SK-N-SH (cell line): ENCODE results near the gene INPP5A. TPM values are rescaled to one million over a fixed set of nuclear protein-coding genes. Genes with fewer than 3 reads are reported as not detected.

Source experiments
- CTCF ChIA-PET: fragments of 300-600, 350-600 bp; formaldehyde crosslinking; extraction: SDS; loops from one replicate; lab custom pipeline; 2021; lab: Yijun Ruan, JAX
- POLR2A ChIA-PET: fragments of 350-600 bp; sonication (Branson Sonifier 250); formaldehyde crosslinking; extraction: SDS; loops from one replicate; lab custom pipeline; 2020; ENCODE audit warnings: antibody characterized with exemption, inconsistent platforms; lab: Yijun Ruan, JAX
- DNase-seq: peaks from one replicate; pipeline ENCODE4 v3.0.0; 2012
- H2AFZ ChIP-seq: fragments of 200-600 bp; sonication (generic); 2 replicates; pipeline ENCODE4 v1.8.1; 2016; ENCODE audit warnings: antibody characterized with exemption, mild to moderate bottlenecking, low read depth
- H3F3A ChIP-seq: fragments of 200-600 bp; sonication (generic); replicated peaks from 2 replicates; pipeline ENCODE3; 2016; ENCODE audit warnings: antibody characterized with exemption, mild to moderate bottlenecking; ENCODE audit not compliant: insufficient read depth
- H3K27ac ChIP-seq, 2 experiments: fragments of 200-500 bp in 1 of 2; fragments of 200-600 bp in 1 of 2; sonication (Bioruptor generic) in 1 of 2; sonication (generic), shearing (Covaris generic) in 1 of 2; 2 replicates each; pipeline versions ENCODE4 v1.5.1 to v1.6.1; 2014 to 2016; ENCODE audit warnings: low read depth in 2 of 2, inconsistent platforms in 1 of 2, low read length in 1 of 2, mild to moderate bottlenecking in 1 of 2, mixed read lengths in 1 of 2
- H3K27me3 ChIP-seq: fragments of 200-600 bp; sonication (generic), shearing (Covaris generic); 2 replicates; pipeline ENCODE4 v1.6.1; 2016; ENCODE audit warnings: mixed run types; ENCODE audit not compliant: insufficient read depth
- H3K36me3 ChIP-seq, 2 experiments: fragments of 200-500 bp in 1 of 2; fragments of 200-600 bp in 1 of 2; sonication (Bioruptor generic) in 1 of 2; sonication (generic) in 1 of 2; replicated peaks in 1 of 2; 2 replicates each; pipeline versions ENCODE3 to v1.5.1; 2014 to 2016; ENCODE audit warnings: low read length in 1 of 2, mild to moderate bottlenecking in 1 of 2; ENCODE audit not compliant: insufficient read depth in 2 of 2, control insufficient read depth in 1 of 2
- H3K4me1 ChIP-seq, 2 experiments: fragments of 200-500 bp in 1 of 2; fragments of 200-600 bp in 1 of 2; sonication (Bioruptor generic) in 1 of 2; sonication (generic), shearing (Covaris generic) in 1 of 2; 2 replicates each; pipeline versions ENCODE4 v1.5.1 to v1.6.1; 2014 to 2016; ENCODE audit warnings: low read depth in 1 of 2, low read length in 1 of 2, mixed run types in 1 of 2; ENCODE audit not compliant: insufficient read depth in 2 of 2, control insufficient read depth in 1 of 2
- H3K4me2 ChIP-seq: fragments of 200-600 bp; sonication (generic), shearing (Covaris generic); 2 replicates; pipeline ENCODE4 v1.6.1; 2017; ENCODE audit warnings: mixed run types
- H3K4me3 ChIP-seq, 2 experiments: fragments of 200-500 bp in 1 of 2; fragments of 200-600 bp in 1 of 2; sonication (Bioruptor generic) in 1 of 2; sonication (generic), shearing (Covaris generic) in 1 of 2; 2 replicates each; pipeline versions ENCODE4 v1.5.1 to v1.8.1; 2014 to 2016; ENCODE audit warnings: low read depth in 2 of 2, inconsistent platforms in 1 of 2, low read length in 1 of 2, mild to moderate bottlenecking in 1 of 2, mixed read lengths in 1 of 2, moderate library complexity in 1 of 2
- H3K79me2 ChIP-seq: fragments of 200-600 bp; sonication (generic); 2 replicates; pipeline ENCODE4 v1.8.1; 2017; ENCODE audit warnings: mild to moderate bottlenecking; ENCODE audit not compliant: insufficient read depth
- H3K9ac ChIP-seq: fragments of 200-600 bp; sonication (generic); 2 replicates; pipeline ENCODE4 v1.6.1; 2017; ENCODE audit warnings: mixed run types
- H3K9me2 ChIP-seq: fragments of 200-600 bp; sonication (generic); 2 replicates; pipeline ENCODE4 v1.6.1; 2017; ENCODE audit warnings: mixed run types
- H3K9me3 ChIP-seq: fragments of 200-600 bp; sonication (generic); 2 replicates; pipeline ENCODE4 v1.6.1; 2017; ENCODE audit warnings: mixed run types, mild to moderate bottlenecking, moderate library complexity
- H4K20me1 ChIP-seq: fragments of 200-600 bp; sonication (generic); 2 replicates; pipeline ENCODE4 v1.6.1; 2017; ENCODE audit warnings: mild to moderate bottlenecking, mixed run types; ENCODE audit not compliant: insufficient read depth
- CHD2 ChIP-seq: fragments of 150-350 bp; IDR thresholded peaks from 2 replicates; pipeline ENCODE4 v1.6.1; 2018; ENCODE audit warnings: low read length; ENCODE audit not compliant: partially characterized antibody
- CTCF ChIP-seq: fragments of 200-600 bp; sonication (generic); IDR thresholded peaks from 2 replicates; pipeline ENCODE4 v1.6.1; 2017; ENCODE audit warnings: antibody characterized with exemption, mild to moderate bottlenecking, moderate library complexity
- FOXJ3 ChIP-seq: sonication (generic); formaldehyde crosslinking; IDR thresholded peaks from 2 replicates; pipeline ENCODE4 v1.5.1; 2020; ENCODE audit warnings: mild to moderate bottlenecking, missing genetic modification reagents
- JUND ChIP-seq: IDR thresholded peaks from 2 replicates; pipeline ENCODE4 v1.4.0; 2012
- MAX ChIP-seq: IDR thresholded peaks from 2 replicates; pipeline ENCODE4 v1.4.0; 2012; ENCODE audit warnings: low read depth
- MXI1 ChIP-seq: IDR thresholded peaks from 2 replicates; pipeline ENCODE4 v1.6.1; 2012; ENCODE audit warnings: mild to moderate bottlenecking, low read depth, low read length, improper control_type of control experiment
- NFIC ChIP-seq: IDR thresholded peaks from 2 replicates; pipeline ENCODE4 v1.4.0; 2012; ENCODE audit warnings: borderline replicate concordance
- RFX5 ChIP-seq: IDR thresholded peaks from 2 replicates; pipeline ENCODE4 v1.6.1; 2012; ENCODE audit warnings: mild to moderate bottlenecking, improper control_type of control experiment, low read length
- RXRA ChIP-seq: IDR thresholded peaks from 2 replicates; pipeline ENCODE4 v1.4.0; 2012; ENCODE audit warnings: low read depth, mild to moderate bottlenecking, borderline replicate concordance
- SIN3A ChIP-seq: IDR thresholded peaks from 2 replicates; pipeline ENCODE4 v1.6.1; 2012; ENCODE audit warnings: low read depth, mild to moderate bottlenecking, low read length, moderate library complexity, borderline replicate concordance
- TEAD4 ChIP-seq: IDR thresholded peaks from 2 replicates; pipeline ENCODE4 v1.4.0; 2012; ENCODE audit warnings: mild to moderate bottlenecking, borderline replicate concordance; ENCODE audit not compliant: insufficient read depth
- USF2 ChIP-seq: fragments of 150-350 bp; IDR thresholded peaks from 2 replicates; pipeline ENCODE4 v1.6.1; 2017; ENCODE audit warnings: antibody characterized with exemption, low read length, low read depth, borderline replicate concordance
- WGBS: methylation state at CpG from one replicate; pipeline ENCODE4 v1.1.6; 2017; ENCODE audit warnings: low lambda C conversion rate; 5-methylcytosine and 5-hydroxymethylcytosine counted together
- polyA plus RNA-seq, 3 experiments: library from polyadenylated mRNA; depleted of rRNA; stranded (reverse); fragments of >200 nt; gene quantifications; 2 replicates each; pipeline ENCODE4 v1.2.3, GENCODE V29; 2012

INPP5A gene
- polyA plus RNA-seq, 1 of the 3 experiments (the other 2 are of a cell fraction) = 12.0 TPM

GRCh38 chr10:132712743-132713142, 175.2 kb downstream of the INPP5A start (continued):
- TF ChIP-seq FOXJ3 (CRISPR knock-in tag) = no peak
- no peak for TF ChIP-seq USF2
- no peak for TF ChIP-seq MXI1

- H3K27me3 ChIP-seq = no peaks in the 10 kb centered on the region
- H3K4me3 ChIP-seq = no peak overlapping the region
- no peak overlapping the region for H2AFZ ChIP-seq
- H3K4me1 ChIP-seq = no peaks in the 10 kb centered on the region
- no peak overlapping the region for H3K27ac ChIP-seq
- no peak overlapping the region for H3K4me2 ChIP-seq
- POLR2A ChIA-PET = no interaction called here
- no peak for DNase-seq
- 97% methylated on average over 14 of the region's 29 CpGs for WGBS
- H3K36me3 ChIP-seq = no peaks in the 10 kb centered on the region
- no peaks in the 10 kb centered on the region for H3K9me3 ChIP-seq
- no peak for TF ChIP-seq RXRA
- TF ChIP-seq TEAD4 = no peak
- TF ChIP-seq MXI1 = no peak
- TF ChIP-seq RFX5 = no peak
- TF ChIP-seq SIN3A = no peak
- TF ChIP-seq CHD2 = no peak
- TF ChIP-seq JUND = no peak
- TF ChIP-seq CTCF = no peak
- TF ChIP-seq NFIC = no peak
- TF ChIP-seq MAX = no peak
- TF ChIP-seq, all 33 proteins: peak for 0
- Histone ChIP-seq H4K20me1 (no peaks in the 10 kb centered on the region), H3F3A (no peaks in the 10 kb centered on the region), H3K79me2 (no peaks in the 10 kb centered on the region), H3K9ac (no peak overlapping the region), H3K9me2 (no peaks in the 10 kb centered on the region)
- CTCF ChIA-PET = no interaction called here
These were observed 176.0 kb downstream of the INPP5A start for GRCh38 chr10:132713421-132714095.
